Lower lobe of right lung (tissue), 2 donors: ENCODE measurements around the gene SRSF1. TPM values are rescaled to one million over a fixed set of nuclear protein-coding genes. Genes with fewer than 3 reads are reported as not detected.

ENCODE experiments used
- ATAC-seq, 2 donors: fragments of 200-7000 bp; cut with Tn5 transposase; one replicate each; pipeline ENCODE4 v1.9.1; 2020 to 2022; ENCODE audit warnings: mild to moderate bottlenecking in 2 of 2, moderate library complexity in 2 of 2
- DNase-seq: peaks from one replicate; pipeline ENCODE4 v3.0.0-alpha.2; 2020
- H3K27ac ChIP-seq: fragments of 200-600 bp; one replicate; pipeline ENCODE4 v1.8.0; 2022
- H3K27me3 ChIP-seq: fragments of 200-600 bp; one replicate; pipeline ENCODE4 v1.8.0; 2022; ENCODE audit warnings: low read depth
- H3K36me3 ChIP-seq: fragments of 200-600 bp; one replicate; pipeline ENCODE4 v1.8.0; 2022; ENCODE audit warnings: mild to moderate bottlenecking
- H3K4me1 ChIP-seq: fragments of 200-600 bp; one replicate; pipeline ENCODE4 v1.8.0; 2022
- H3K4me3 ChIP-seq: fragments of 200-600 bp; one replicate; pipeline ENCODE4 v1.8.0; 2022; ENCODE audit warnings: mild to moderate bottlenecking
- H3K9me3 ChIP-seq: fragments of 200-600 bp; one replicate; pipeline ENCODE4 v1.8.0; 2022
- CTCF ChIP-seq: fragments of 200-600 bp; IDR thresholded peaks from one replicate; pipeline ENCODE4 v1.8.0; 2022; ENCODE audit warnings: antibody characterized with exemption, mild to moderate bottlenecking
- intact Hi-C: fragments of 100-400 bp; cut with DNase I; formaldehyde crosslinking; loops from one replicate; pipeline ENCODE4 v1.11.0; 2022
- total RNA-seq: library from RNA; stranded (reverse); fragmentation: NEBNext Ultra II Directional; extraction: Animal tissue kit (Norgen Biotek cat#: 25700); gene quantifications from one replicate; pipeline ENCODE4 v1.2.1, GENCODE V29; 2021
- donor health status: DM: no; HTN: yes; CAD: no; lungs with severe emphysema.

The SRSF1 gene
- total RNA-seq, 1 donor from 2014 or later = 159 TPM

DNA sequence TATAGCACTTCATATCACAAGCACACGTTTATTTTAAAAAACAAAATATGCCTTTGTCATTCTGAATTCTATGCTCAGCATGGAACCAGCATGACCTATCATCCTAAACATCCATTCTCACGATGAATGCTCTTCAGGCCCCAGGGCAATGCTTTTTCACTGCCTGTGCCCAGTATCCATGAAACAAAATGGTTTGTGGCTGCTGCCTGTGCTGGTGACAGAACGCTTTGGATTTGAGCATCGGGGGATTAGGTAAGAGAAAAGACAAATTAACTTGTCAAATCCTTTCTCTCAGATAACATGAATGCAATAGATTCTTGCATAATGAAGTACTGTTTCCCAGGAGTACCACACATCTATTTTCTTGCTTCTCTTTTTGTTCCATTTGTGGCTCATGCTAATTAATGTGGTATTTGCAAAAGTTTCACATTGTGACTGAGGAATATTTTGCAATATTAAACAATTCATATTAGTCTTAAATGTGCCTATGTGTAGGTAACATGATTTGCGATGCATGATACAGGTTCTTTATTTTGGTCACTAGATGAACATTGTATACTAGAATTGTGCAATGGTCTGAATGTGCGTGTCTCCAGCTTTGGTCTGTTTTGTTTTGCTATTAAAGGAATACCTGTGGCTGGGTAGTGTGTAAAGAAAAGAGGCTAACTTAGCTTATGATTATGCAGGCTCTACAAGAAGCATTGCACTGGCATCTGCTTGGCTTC, 25.8 kb upstream of the SRSF1 start:
- Histone ChIP-seq H3K27ac (no peak overlapping the region), H3K9me3 (no peaks in the 10 kb centered on the region), H3K36me3 (no peaks in the 10 kb centered on the region), H3K4me1 (no peaks in the 10 kb centered on the region), H3K4me3 (no peak overlapping the region), H3K27me3 (peaks cover 5% of the 10 kb centered on the region)
- intact Hi-C loops = no loop called here
- no peak for DNase-seq
- ATAC-seq = no peak
- no peak for TF ChIP-seq CTCF

DNA sequence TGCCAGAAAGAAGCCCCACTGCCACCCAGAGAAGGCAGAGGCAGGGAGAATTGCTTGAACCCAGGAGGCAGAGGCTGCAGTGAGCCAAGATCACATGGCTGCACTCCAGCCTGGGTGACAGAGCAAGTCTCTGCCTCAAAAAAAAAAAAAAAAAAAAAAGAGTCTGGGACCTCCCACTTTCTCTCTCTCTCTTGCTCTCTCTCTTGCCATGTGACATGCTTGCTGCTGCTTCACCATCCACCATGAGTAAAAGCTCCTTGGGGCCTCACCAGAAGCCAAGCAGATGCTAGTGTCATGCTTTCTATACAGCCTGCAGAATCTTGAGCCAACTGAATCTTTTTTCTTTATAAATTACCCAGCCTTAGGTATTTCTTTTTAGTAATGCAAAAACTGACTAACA, 21.5 kb upstream of the SRSF1 start:
- Histone ChIP-seq H3K4me1 (no peaks in the 10 kb centered on the region), H3K27me3 (no peaks in the 10 kb centered on the region), H3K4me3 (no peak overlapping the region), H3K27ac (no peak overlapping the region), H3K9me3 (no peaks in the 10 kb centered on the region), H3K36me3 (no peaks in the 10 kb centered on the region)
- no peak for DNase-seq
- ATAC-seq = no peak
- no peak for TF ChIP-seq CTCF
- intact Hi-C loops = no loop called here

DNA sequence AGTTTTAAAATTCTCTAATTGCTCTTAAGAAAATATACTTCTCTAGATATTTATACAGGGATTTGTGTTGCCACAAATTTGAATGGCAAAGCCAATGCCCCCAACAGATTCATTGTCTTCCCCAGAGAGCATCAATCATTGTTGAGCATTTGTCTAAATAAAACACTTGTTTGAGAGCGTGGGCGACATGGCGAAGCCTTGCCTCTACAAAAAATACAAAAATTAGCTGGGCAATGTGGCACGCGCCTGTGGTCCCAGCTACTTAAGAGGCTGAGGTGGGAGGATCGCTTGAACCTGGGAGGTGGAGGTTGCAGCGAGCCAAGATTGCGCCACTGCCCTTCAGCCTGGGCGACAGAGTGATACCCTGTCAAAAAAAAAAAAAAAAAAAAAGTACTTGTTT, 13.4 kb upstream of the SRSF1 start:
- Histone ChIP-seq H3K9me3 (no peaks in the 10 kb centered on the region), H3K27me3 (no peaks in the 10 kb centered on the region), H3K4me3 (no peak overlapping the region), H3K27ac (no peak overlapping the region), H3K36me3 (no peaks in the 10 kb centered on the region), H3K4me1 (no peaks in the 10 kb centered on the region)
- TF ChIP-seq CTCF = no peak
- DNase-seq (no peak), ATAC-seq (no peak)
- intact Hi-C loops = no loop called here

- no peak for DNase-seq
- ATAC-seq = no peak
- intact Hi-C loops = no loop called here
- no peaks in the 10 kb centered on the region for H3K9me3 ChIP-seq
- H3K36me3 ChIP-seq = no peaks in the 10 kb centered on the region
- H3K27ac ChIP-seq = no peak overlapping the region
- no peaks in the 10 kb centered on the region for H3K4me1 ChIP-seq
- no peak overlapping the region for H3K4me3 ChIP-seq
- no peaks in the 10 kb centered on the region for H3K27me3 ChIP-seq
- no peak for TF ChIP-seq CTCF
These were observed 12.5 kb upstream of the SRSF1 start for GRCh38 chr17:58019521-58019920.

- Histone ChIP-seq H3K4me1 (no peaks in the 10 kb centered on the region), H3K27ac (no peak overlapping the region), H3K36me3 (no peaks in the 10 kb centered on the region), H3K4me3 (no peak overlapping the region), H3K9me3 (no peaks in the 10 kb centered on the region), H3K27me3 (no peaks in the 10 kb centered on the region)
- TF ChIP-seq CTCF = no peak
- DNase-seq = no peak
- intact Hi-C loops = no loop called here
- ATAC-seq = no peak
These were observed 12.0 kb upstream of the SRSF1 start for GRCh38 chr17:58019039-58019438.
